DMS153 treated with DMSO at 0.1 percent for 48 hours (cell line): Measurements from ENCODE around the gene PRSS22.
"Not testable (repeated sequence)": the region's sequence is repeated elsewhere in the genome, so short reads cannot be mapped to it uniquely, and the experiment has no call there.

Experiments used
- DNase-seq: peaks from one replicate; lab custom pipeline; 2025; ENCODE audit not compliant: unreplicated experiment; lab: John Stamatoyannopoulos, UW

PRSS22 gene, protein sequence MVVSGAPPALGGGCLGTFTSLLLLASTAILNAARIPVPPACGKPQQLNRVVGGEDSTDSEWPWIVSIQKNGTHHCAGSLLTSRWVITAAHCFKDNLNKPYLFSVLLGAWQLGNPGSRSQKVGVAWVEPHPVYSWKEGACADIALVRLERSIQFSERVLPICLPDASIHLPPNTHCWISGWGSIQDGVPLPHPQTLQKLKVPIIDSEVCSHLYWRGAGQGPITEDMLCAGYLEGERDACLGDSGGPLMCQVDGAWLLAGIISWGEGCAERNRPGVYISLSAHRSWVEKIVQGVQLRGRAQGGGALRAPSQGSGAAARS

DNA sequence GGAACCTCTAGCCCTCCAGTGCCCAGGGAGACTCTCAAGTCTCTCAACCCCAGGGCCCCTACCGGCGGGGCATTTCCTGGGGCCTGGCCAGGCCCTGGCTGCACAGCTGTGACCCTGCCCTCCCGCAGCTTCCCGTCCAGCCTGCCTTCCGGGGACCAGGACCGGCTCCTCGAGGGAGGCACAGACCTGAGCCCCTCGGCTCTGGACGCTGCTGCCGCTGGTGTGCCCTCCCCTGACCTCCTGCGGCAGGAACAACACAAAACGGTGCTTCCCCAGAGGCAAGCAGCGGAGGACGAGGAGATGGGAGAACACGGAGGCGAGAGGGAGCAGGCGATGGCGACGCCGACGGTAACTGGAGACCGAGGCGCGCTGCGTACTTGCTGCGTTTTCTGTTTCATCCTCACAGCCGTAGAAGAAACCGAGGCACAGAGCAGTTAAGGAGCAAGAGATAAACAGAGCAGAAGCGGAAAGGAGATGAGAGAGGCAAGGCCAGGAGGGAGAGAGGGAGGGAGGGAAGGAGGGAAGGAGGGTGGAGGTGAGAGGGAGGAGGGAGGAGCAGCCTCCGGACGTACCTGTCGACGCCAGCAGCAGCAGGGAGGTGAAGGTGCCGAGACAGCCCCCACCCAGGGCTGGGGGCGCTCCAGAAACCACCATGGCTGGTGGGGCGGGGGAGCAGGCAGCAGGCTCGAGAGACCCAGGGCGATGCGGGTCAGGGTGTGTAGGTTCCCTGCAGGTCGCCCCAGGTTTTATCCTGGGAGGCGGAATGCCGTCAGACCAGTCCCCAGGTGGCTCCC, at the start of gene PRSS22:
PRSS22 (minus strand) TSS at position 720 of the 794 bp plus-strand sequence; CDS start at position 654, 66 bp downstream.
- peak; percentile 11 for DNase-seq

GRCh38 chr16:2907084-2907753, 49.2 kb upstream of the PRSS22 start:
- DNase-seq = not testable (repeated sequence)

GRCh38 chr16:2905988-2906387, 48.0 kb upstream of the PRSS22 start:
- DNase-seq = no peak

- DNase-seq = peak; percentile 98
These were observed 47.4 kb upstream of the PRSS22 start for GRCh38 chr16:2905241-2905987.

DNA sequence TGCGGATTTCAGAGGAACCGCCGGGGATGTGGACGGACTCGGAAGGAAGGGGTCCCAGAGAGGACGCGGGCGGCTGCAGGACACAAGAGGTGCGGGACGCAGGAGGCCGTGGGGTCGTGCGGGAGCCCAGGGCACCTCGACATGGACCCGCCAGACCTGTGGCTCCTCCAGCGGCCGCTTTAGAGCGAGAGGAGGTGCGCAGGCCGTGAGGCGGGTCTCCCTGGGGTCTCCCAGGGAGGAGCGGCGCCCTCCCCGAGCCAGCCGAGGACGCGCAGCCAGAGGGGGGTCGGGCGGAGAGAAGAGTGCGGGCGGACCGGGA, 46.9 kb upstream of the PRSS22 start:
- no peak for DNase-seq

- peak; percentile 75 for DNase-seq
These were observed 46.3 kb upstream of the PRSS22 start for GRCh38 chr16:2904100-2904921.

- no peak for DNase-seq
These were observed 44.6 kb upstream of the PRSS22 start for GRCh38 chr16:2902337-2903130.

DNA sequence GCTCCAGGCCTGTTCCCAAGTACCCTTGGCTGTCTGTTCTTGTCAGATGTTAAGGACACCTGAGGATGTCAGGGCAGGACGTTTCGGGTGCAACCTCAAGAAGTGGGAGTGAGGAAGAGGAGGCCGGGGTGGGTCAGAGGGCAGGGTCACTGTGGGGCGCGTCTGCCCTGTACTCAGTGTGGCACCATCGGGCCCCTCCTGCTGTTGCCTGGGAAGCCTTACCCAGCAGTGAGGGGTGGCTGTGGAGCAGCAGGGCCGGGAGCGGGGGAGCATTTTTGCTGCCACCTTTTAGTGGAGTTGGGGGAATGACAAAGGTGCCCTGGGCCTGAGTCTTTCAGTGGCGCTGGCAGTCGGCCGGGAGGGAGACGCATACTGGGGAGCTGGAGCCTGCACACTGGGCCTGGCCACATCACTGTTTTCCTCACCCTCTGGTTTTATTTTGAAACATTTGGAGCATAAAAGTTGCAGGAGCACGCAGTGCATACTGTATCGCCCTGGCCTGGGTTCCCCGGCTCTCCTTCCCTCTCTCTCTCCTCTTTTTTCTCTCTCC, 42.6 kb upstream of the PRSS22 start:
- no peak for DNase-seq

GRCh38 chr16:2899564-2900072, 41.6 kb upstream of the PRSS22 start:
- DNase-seq = no peak

DNA sequence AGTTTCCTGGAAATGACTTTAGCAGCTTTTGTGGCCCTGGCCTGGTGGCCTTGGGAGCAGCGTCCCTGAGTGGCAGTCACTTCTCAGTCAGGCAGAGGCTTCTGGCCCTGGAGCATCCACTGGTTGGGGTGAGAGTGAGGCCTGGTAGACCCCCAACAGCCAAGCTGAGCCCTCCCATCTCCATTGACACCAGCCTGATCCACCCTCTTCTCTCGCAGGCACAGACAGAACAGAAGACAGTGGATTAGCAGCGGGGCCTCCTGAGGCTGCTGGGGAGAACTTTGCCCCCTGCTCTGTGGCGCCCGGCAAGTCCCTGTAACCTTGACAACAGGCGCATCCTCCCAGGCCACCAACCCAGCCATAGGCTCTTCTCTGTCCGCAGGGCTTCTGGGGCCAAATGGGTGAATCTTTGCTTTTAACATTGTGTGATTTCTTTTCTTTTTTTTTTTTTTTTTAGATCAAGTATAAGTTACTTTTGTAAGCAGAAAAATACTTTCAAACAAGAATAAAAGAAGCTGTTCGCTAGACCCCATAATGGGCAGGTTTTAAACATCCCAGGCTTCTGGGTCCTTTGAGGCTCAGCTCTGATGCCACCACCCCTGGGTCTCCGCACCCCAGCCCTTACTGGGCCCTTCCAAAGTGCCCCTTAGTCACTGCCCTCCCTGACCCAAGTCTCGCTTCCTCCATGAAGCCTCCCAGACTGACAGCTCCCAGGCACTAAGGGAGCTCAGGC, 41.0 kb upstream of the PRSS22 start:
- DNase-seq = no peak

DNA sequence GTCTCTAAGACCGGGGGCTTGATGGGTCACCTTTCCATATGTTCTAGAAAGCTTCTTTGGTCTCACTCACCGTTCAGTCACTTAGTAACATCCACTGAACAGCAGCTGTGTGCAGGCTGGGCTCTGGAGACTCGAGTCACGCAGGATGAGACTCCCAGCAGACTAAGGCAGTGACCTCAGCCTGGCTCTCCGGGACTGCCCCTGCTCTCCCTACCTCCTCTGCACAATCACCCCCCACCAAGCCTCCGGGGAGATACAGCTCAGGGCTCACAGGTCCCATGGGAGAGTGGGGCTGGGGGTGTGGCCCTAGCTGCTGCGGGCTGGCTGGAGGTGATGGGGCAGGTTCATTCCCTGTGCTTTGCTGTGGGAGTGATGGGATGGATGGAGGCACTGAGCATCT, 39.1 kb upstream of the PRSS22 start:
- no peak for DNase-seq

- no peak for DNase-seq
These were observed 38.6 kb upstream of the PRSS22 start for GRCh38 chr16:2896480-2897010.

DNA sequence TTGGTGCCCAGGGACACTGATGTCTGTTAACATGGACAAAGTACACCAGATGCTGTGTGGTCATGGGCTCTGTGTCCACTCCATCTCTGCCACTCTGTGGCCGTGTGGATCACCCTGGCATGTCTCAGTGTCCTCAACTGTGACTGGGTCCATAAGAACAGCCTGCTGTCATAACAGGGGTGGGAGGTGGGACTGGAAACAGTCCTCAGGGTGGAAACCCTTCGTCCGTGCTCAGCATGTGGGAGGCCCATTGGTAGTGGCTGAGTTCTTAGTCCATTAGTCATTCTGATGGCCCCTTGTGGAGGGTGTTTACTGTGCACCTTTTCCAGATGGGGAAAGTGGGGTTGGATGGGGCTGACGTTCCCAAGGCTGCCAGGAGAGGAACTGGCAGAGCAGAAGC, 37.8 kb upstream of the PRSS22 start:
- DNase-seq = no peak

DNA sequence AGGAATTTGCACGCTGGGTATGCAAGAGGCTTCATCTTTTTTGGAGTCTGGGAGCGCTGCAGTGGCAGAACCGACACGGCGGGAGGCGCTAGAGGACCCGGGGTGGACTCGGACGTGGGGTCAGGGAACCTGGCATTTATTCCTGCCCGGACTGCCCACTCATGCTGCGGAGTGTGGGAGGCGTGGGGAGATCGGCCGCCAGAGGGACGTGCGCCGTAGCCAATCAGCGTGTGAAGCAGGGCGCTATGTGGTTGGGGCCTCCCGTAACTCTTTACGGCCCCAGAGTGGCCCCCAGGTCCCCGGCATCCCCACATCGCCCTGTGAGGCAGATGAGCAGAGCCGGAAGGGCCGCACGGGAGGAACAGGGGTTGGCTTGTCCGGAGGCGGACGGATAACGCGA, 36.3 kb upstream of the PRSS22 start:
- DNase-seq = no peak

GRCh38 chr16:2884041-2884451, 26.1 kb upstream of the PRSS22 start:
- DNase-seq = no peak

DNA sequence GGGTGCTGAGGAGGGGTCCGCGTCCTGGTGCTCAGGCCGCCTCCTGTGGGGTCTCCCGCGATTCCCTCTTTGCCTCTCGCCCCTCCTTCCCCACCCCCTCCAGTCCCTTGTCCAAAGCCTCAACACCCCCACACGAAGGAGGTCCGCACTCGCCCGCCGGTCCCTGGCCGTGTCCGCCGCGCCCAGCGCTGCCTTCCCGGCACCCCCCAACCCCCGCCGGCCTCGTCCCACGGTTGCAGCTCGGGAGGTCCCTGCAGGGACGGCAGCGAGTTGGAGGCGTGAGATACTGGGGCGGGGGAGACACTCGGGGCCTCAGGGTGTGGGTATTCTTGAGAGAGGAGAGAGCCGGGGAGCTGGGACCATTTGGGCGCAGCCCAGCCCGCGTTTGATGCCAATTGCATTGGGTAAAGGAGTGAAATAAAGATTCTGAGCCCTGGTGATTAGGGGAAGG, 25.5 kb upstream of the PRSS22 start:
- no peak for DNase-seq

- DNase-seq = peak; percentile 92
These were observed 24.9 kb upstream of the PRSS22 start, which contains the start of gene FLYWCH2 for GRCh38 chr16:2882650-2883457. Gene FLYWCH2, plus strand, starts transcription at chr16:2883215. Its CDS starts 13,235 bp downstream, at chr16:2896450.
